T-cell (primary cell): ENCODE data around the gene APOH. TPM values are rescaled to one million over a fixed set of nuclear protein-coding genes. Genes with fewer than 3 reads are reported as not detected.

ENCODE experiments used
- ATAC-seq, 4 experiments: fragments of 200-7000 bp in 3 of 4; fragments of 150-1000 bp in 1 of 4; cut with Tn5 transposase; replicated peaks in 1 of 4; 1 replicate in 3 of 4; 2 replicates in 1 of 4; pipeline ENCODE4 v1.10.0; 2021; ENCODE audit warnings: moderate library complexity in 3 of 4, mild to moderate bottlenecking in 2 of 4, moderate number of reproducible peaks in 1 of 4
- CTCF ChIA-PET, 2 donors: fragments of 300-600 bp; sonication (Branson Sonifier 250); formaldehyde crosslinking; loops; one replicate each; lab custom pipeline; 2022; ENCODE audit warnings: antibody characterized with exemption in 2 of 2; lab: Charles Lee
- POLR2A ChIA-PET, 2 donors: fragments of 300-600 bp; sonication (Branson Sonifier 250); formaldehyde crosslinking; loops; one replicate each; lab custom pipeline; 2022; ENCODE audit warnings: antibody characterized with exemption in 2 of 2; lab: Charles Lee
- DNase-seq, 35 experiments: peaks; one replicate each; pipeline versions ENCODE4 v3.0.0 to v3.0.0-alpha.2; 2013 to 2023
- H3K27ac ChIP-seq: one replicate; pipeline ENCODE4 v1.5.1; 2013; ENCODE audit warnings: low read length
- H3K27me3 ChIP-seq, 2 experiments: replicated peaks in 1 of 2; 1 replicate in 1 of 2; 2 replicates in 1 of 2; pipeline versions ENCODE4 v1.6.1 to v1.7.0; 2013; ENCODE audit warnings: low read length in 1 of 2, mixed read lengths in 1 of 2; ENCODE audit not compliant: control insufficient read depth in 2 of 2, insufficient read depth in 2 of 2; ENCODE audit errors: extremely low read depth in 1 of 2
- H3K36me3 ChIP-seq, 2 donors: 1 replicate in 1 of 2; 2 replicates in 1 of 2; pipeline versions ENCODE4 v1.6.1 to v1.7.0; 2013; ENCODE audit warnings: low read length in 1 of 2; ENCODE audit not compliant: control insufficient read depth in 2 of 2, insufficient read depth in 1 of 2; ENCODE audit errors: extremely low read depth in 1 of 2
- H3K4me1 ChIP-seq, 2 experiments: 1 replicate in 1 of 2; 2 replicates in 1 of 2; pipeline versions ENCODE4 v1.6.1 to v1.7.0; 2013; ENCODE audit warnings: low read length in 2 of 2, mixed read lengths in 1 of 2; ENCODE audit not compliant: insufficient read depth in 2 of 2, control insufficient read depth in 1 of 2; ENCODE audit errors: extremely low read depth in 1 of 2
- H3K4me3 ChIP-seq, 2 donors: 1 replicate in 1 of 2; 2 replicates in 1 of 2; pipeline versions ENCODE4 v1.5.1 to v1.7.0; 2013; ENCODE audit warnings: mild to moderate bottlenecking in 2 of 2, low read length in 1 of 2, moderate library complexity in 1 of 2; ENCODE audit not compliant: control insufficient read depth in 1 of 2; ENCODE audit errors: extremely low read depth in 1 of 2
- H3K9me3 ChIP-seq: 2 replicates; pipeline ENCODE4 v1.7.0; 2013
- H3K27ac Mint-ChIP-seq, 2 donors: one replicate each; pipeline ENCODE4 v1.8.0; 2020 to 2021; ENCODE audit warnings: mild to moderate bottlenecking in 2 of 2, mixed read lengths in 2 of 2
- H3K27me3 Mint-ChIP-seq, 2 donors: one replicate each; pipeline ENCODE4 v1.8.0; 2021 to 2022; ENCODE audit warnings: mixed read lengths in 2 of 2
- H3K36me3 Mint-ChIP-seq: one replicate; pipeline ENCODE4 v1.8.0; 2021; ENCODE audit warnings: mixed read lengths
- H3K4me1 Mint-ChIP-seq, 3 donors: one replicate each; pipeline ENCODE4 v1.8.0; 2020 to 2022; ENCODE audit warnings: mixed read lengths in 3 of 3, mild to moderate bottlenecking in 1 of 3
- H3K4me3 Mint-ChIP-seq, 3 donors: one replicate each; pipeline ENCODE4 v1.8.0; 2020 to 2022; ENCODE audit warnings: mild to moderate bottlenecking in 3 of 3, mixed read lengths in 3 of 3, moderate library complexity in 3 of 3
- H3K9me3 Mint-ChIP-seq, 3 donors: one replicate each; pipeline ENCODE4 v1.8.0; 2020 to 2022; ENCODE audit warnings: mixed read lengths in 3 of 3
- WGBS: methylation state at CpG from one replicate; pipeline ENCODE4 v1.1.5; 2013; ENCODE audit warnings: missing lambda C conversion rate; ENCODE audit not compliant: insufficient coverage; 5-methylcytosine and 5-hydroxymethylcytosine counted together
- total RNA-seq, 35 experiments: library from RNA in 6 of 35; stranded (reverse) in 6 of 35; fragments of 120-200 nt in 1 of 35; gene quantifications; one replicate each; pipeline versions ENCODE4 v1.2.1 to v1.2.4 and lab custom pipeline; 2013 to 2026

Gene APOH
- total RNA-seq, 5 donors from 2014 or later (not counting 1 experiment from before 2014, with no cell fraction given) = 1.3 to 2.5 (median 2.0) TPM; not detected in 2

- DNase-seq (no peak), ATAC-seq (no peak)
- H3K4me1 Mint-ChIP-seq = peaks cover 7 to 11% (median 8%) of the 10 kb centered on the region in 3 donors
- no peak overlapping the region for H3K27ac ChIP-seq
- WGBS = 91% methylated on average over 2 of the region's 4 CpGs
- CTCF ChIA-PET = interaction anchor here in 1 of 2 donors (0.6 kb wide), 1 partner anchor 11 kb away, joined by 5 read pairs; no protein-coding TSS in a partner anchor
- H3K36me3 ChIP-seq = no peaks in the 10 kb centered on the region
- no peaks in the 10 kb centered on the region for H3K9me3 Mint-ChIP-seq
- no peak overlapping the region for H3K27ac Mint-ChIP-seq
- peaks cover 0 to 2% of the 10 kb centered on the region in 2 experiments for H3K27me3 ChIP-seq
- H3K4me3 Mint-ChIP-seq = no peak overlapping the region
- H3K9me3 ChIP-seq = no peaks in the 10 kb centered on the region
- no peaks in the 10 kb centered on the region for H3K4me1 ChIP-seq
- H3K4me3 ChIP-seq = no peak overlapping the region
- POLR2A ChIA-PET = no interaction called here
- H3K36me3 Mint-ChIP-seq = no peaks in the 10 kb centered on the region
- H3K27me3 Mint-ChIP-seq = peaks cover 0 to 4% of the 10 kb centered on the region in 2 donors
Observed at GRCh38 chr17:66230922-66231591, 1.8 kb upstream of the APOH start.

DNA sequence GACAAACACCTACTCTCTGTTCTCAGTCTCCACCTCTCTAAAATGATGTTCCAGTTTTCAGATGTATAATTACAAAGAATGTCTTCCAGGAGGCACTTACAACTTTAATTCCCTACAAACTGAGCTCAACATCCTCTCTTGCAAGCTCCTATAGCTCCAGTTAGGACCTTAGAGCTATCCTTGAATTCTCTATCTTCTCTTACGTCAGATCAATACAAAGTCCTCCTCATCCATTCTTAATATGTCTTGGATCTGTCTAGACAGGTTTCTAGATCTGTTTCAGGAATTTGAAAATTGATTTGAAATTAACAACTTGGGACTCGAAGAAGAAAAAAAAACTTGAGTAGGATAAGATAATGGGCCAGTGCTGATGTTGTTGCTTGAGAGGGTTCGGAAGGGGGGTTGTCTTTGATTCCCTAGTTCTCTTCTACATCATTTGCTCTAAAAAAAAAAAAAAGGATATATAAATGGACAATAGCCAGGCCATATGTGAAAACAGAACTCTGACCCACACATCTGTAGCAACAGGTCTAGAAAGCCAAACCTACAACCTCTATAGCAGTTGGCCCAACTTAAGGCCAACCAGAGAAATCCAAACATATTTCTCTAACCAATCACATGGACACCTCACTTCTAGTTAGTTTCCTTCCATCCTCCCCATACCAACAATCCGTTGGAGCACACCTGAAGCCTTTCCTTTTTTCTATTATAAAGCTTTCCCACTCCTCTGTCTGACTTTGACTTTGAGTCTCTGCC, 746 bp upstream of the APOH start:
- ATAC-seq (no peak), DNase-seq (no peak)
- H3K36me3 Mint-ChIP-seq = no peaks in the 10 kb centered on the region
- ChIA-PET CTCF (no interaction called here), POLR2A (no interaction called here)
- H3K27ac ChIP-seq = no peak overlapping the region
- H3K27ac Mint-ChIP-seq = no peak overlapping the region
- H3K4me3 ChIP-seq = no peak overlapping the region
- H3K27me3 Mint-ChIP-seq = peaks cover 6 to 8% of the 10 kb centered on the region in 2 donors
- H3K9me3 Mint-ChIP-seq = no peaks in the 10 kb centered on the region
- H3K36me3 ChIP-seq = no peaks in the 10 kb centered on the region
- H3K9me3 ChIP-seq = no peaks in the 10 kb centered on the region
- H3K4me1 Mint-ChIP-seq = peaks cover 7 to 11% (median 8%) of the 10 kb centered on the region in 3 donors
- WGBS = 33% methylated on average over 1 of the region's 4 CpGs
- no peak overlapping the region for H3K4me3 Mint-ChIP-seq
- peaks cover 0 to 2% of the 10 kb centered on the region in 2 experiments for H3K27me3 ChIP-seq
- H3K4me1 ChIP-seq = no peaks in the 10 kb centered on the region

DNA sequence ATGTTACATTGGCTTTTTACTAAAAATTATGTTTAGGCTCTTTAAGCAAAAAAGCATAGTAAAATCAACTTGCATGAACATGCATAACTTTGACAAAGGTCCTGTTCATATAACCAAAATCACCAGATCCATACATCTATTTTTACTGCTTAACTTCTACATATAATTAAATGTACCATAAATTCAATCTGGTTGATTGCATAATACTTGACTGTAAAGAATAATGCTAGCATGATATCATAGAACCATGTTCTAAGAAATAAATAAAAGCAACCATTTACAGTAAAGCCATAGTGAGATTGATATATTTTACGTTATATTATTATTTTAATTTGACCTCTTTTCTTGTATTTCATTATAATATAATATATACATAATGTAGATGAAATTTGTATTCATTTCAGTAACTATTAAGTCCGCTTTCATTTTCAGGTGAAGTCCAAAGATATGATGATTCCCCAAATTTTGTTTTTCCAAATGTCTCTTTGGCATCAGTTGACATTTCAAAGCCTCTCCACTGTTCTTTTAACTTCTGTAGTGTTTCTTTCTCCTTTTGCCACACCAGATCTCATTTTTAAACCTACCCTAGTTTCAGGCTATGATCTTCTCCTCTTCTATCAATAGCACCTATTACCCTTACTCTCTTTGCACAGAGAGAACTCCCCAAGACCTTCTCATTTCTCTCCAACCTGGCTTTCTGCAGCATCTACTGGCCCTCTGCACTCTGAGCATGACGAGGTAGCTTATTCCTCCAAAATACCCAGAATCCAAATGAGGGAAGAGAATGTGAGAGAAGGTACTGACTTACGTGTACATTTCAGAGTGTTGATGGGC, 1.8 kb downstream of the APOH start:
- POLR2A ChIA-PET = no interaction called here
- Mint-ChIP-seq H3K9me3 (no peaks in the 10 kb centered on the region), H3K27ac (no peak overlapping the region), H3K4me1 (peaks cover 0 to 5% (median 0%) of the 10 kb centered on the region in 3 donors), H3K36me3 (no peaks in the 10 kb centered on the region), H3K4me3 (no peak overlapping the region), H3K27me3 (peaks cover 8% of the 10 kb centered on the region in 2 donors)
- H3K27ac ChIP-seq = no peak overlapping the region
- no peaks in the 10 kb centered on the region for H3K4me1 ChIP-seq
- DNase-seq (no peak), ATAC-seq (no peak)
- no peak overlapping the region for H3K4me3 ChIP-seq
- H3K36me3 ChIP-seq = no peaks in the 10 kb centered on the region
- H3K9me3 ChIP-seq = no peaks in the 10 kb centered on the region
- 100% methylated on average over 1 of the region's 4 CpGs for WGBS
- peaks cover 0 to 2% of the 10 kb centered on the region in 2 experiments for H3K27me3 ChIP-seq
- CTCF ChIA-PET = interaction anchor here in 1 of 2 donors (0.5 kb wide), 1 partner anchor 26 kb away, joined by 3 read pairs; no protein-coding TSS in a partner anchor

DNA sequence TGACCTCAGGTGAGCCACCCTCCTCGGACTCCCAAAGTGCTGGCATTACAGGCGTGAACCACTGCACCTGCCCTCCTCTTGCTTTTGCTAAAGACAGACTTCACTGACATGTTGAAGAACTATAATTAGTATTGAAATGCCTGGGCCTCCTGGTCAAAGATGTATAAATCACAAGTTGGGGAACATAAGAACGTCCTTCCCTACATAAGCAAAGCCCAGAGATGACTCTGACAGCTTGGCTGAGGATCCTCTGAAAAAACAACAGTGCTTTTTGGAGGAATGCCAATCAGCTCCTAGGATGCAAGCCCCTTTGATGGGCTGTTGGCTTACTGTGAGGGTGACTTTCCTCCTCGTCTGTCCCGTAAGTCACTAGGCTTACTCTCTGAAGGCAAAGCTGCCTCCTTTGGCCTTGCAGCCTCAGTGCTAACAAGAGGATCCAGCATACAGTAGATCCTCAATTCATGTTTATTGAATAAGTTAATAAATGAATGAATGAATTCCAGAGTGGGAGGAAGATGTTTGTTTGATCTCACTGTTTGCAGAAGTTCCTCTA, 6.3 kb downstream of the APOH start:
- CTCF ChIA-PET = no interaction called here
- WGBS = 100% methylated on average over 1 of the region's 5 CpGs

GRCh38 chr17:66221755-66222530, 7.3 kb downstream of the APOH start:
- H3K4me1 ChIP-seq = no peaks in the 10 kb centered on the region
- ChIA-PET CTCF (interaction anchor here in 1 of 2 donors (0.6 to 0.7 kb wide), 2 partner anchors 25 to 369 kb away, joined by 4 read pairs; no protein-coding TSS in a partner anchor), POLR2A (interaction anchor here in 1 of 2 donors (0.5 kb wide), 1 partner anchor 836 kb away, joined by 8 read pairs; no protein-coding TSS in a partner anchor)
- H3K27ac ChIP-seq = no peak overlapping the region
- H3K9me3 ChIP-seq = no peaks in the 10 kb centered on the region
- 75% methylated on average over 2 of the region's 11 CpGs for WGBS
- no peak overlapping the region for H3K27ac Mint-ChIP-seq
- no peak for DNase-seq
- peaks cover 4 to 8% of the 10 kb centered on the region in 2 donors for H3K27me3 Mint-ChIP-seq
- no peaks in the 10 kb centered on the region for H3K36me3 ChIP-seq
- H3K9me3 Mint-ChIP-seq = no peaks in the 10 kb centered on the region
- no peaks in the 10 kb centered on the region for H3K36me3 Mint-ChIP-seq
- peaks cover 0 to 6% of the 10 kb centered on the region in 2 experiments for H3K27me3 ChIP-seq
- H3K4me3 Mint-ChIP-seq = no peak overlapping the region
- peaks cover 0 to 5% (median 1%) of the 10 kb centered on the region in 3 donors for H3K4me1 Mint-ChIP-seq
- ATAC-seq = no peak
- no peak overlapping the region for H3K4me3 ChIP-seq

More for the DNA sequence above, 6.3 kb downstream of the APOH start:
- no peaks in the 10 kb centered on the region for H3K4me1 ChIP-seq
- H3K36me3 ChIP-seq = no peaks in the 10 kb centered on the region
- H3K9me3 Mint-ChIP-seq = no peaks in the 10 kb centered on the region
- ATAC-seq (no peak), DNase-seq (no peak)
- peaks cover 2% of the 10 kb centered on the region in 2 experiments for H3K27me3 ChIP-seq
- POLR2A ChIA-PET = no interaction called here
- H3K27ac Mint-ChIP-seq = no peak overlapping the region
- peaks cover 4 to 8% of the 10 kb centered on the region in 2 donors for H3K27me3 Mint-ChIP-seq
- H3K4me3 ChIP-seq = no peak overlapping the region
- H3K36me3 Mint-ChIP-seq = no peaks in the 10 kb centered on the region
- no peak overlapping the region for H3K27ac ChIP-seq
- no peaks in the 10 kb centered on the region for H3K9me3 ChIP-seq
- H3K4me3 Mint-ChIP-seq = no peak overlapping the region
- H3K4me1 Mint-ChIP-seq = peaks cover 0 to 5% (median 1%) of the 10 kb centered on the region in 3 donors
